Adrenal gland (tissue), 12 donors: ENCODE results near the gene RSRC1. TPM values are rescaled to one million over a fixed set of nuclear protein-coding genes. Genes with fewer than 3 reads are reported as not detected.

Source experiments
- DNase-seq, 7 donors: peaks; one replicate each; pipeline ENCODE4 v3.0.0-alpha.2; 2019 to 2020
- H3K27ac ChIP-seq, 5 donors: fragments of 200-600 bp; sonication (generic) in 4 of 5; 1 replicate in 3 of 5; 2 replicates in 2 of 5; pipeline versions ENCODE4 v1.5.1 to v1.8.0; 2016 to 2020; ENCODE audit warnings: mild to moderate bottlenecking in 1 of 5
- H3K27me3 ChIP-seq: fragments of 200-600 bp; 2 replicates; pipeline ENCODE4 v1.8.0; 2021
- H3K36me3 ChIP-seq, 2 donors: fragments of 200-600 bp; replicated peaks in 1 of 2; 1 replicate in 1 of 2; 2 replicates in 1 of 2; pipeline versions ENCODE4 v1.5.1 to v1.8.0; 2018 to 2022
- H3K4me1 ChIP-seq, 2 donors: fragments of 200-600 bp; replicated peaks in 1 of 2; 1 replicate in 1 of 2; 2 replicates in 1 of 2; pipeline versions ENCODE4 v1.5.1 to v1.8.0; 2018 to 2021
- H3K4me3 ChIP-seq, 4 donors: fragments of 200-600 bp; sonication (generic) in 3 of 4; one replicate each; pipeline ENCODE4 v1.5.1; 2016 to 2018
- H3K9me3 ChIP-seq, 3 donors: fragments of 200-600 bp; sonication (generic) in 1 of 3; replicated peaks in 1 of 3; 1 replicate in 2 of 3; 2 replicates in 1 of 3; pipeline versions ENCODE4 v1.5.1 to v1.8.0; 2016 to 2021
- CTCF ChIP-seq, 6 experiments: fragments of 450-650 bp in 4 of 6; fragments of 200-600 bp in 2 of 6; sonication (generic) in 1 of 6; IDR thresholded peaks; 1 replicate in 5 of 6; 2 replicates in 1 of 6; pipeline versions ENCODE4 v1.5.1 to v1.8.0; 2016 to 2021; ENCODE audit warnings: antibody characterized with exemption in 6 of 6, mild to moderate bottlenecking in 2 of 6, moderate library complexity in 1 of 6
- POLR2A ChIP-seq, 2 donors: fragments of 450-650 bp; IDR thresholded peaks; one replicate each; pipeline ENCODE4 v1.6.1; 2017; ENCODE audit warnings: antibody characterized with exemption in 2 of 2, mild to moderate bottlenecking in 2 of 2, moderate library complexity in 1 of 2
- WGBS, 4 donors: extraction: QIAGEN DNeasy Blood & Tissue Kit in 2 of 4; methylation state at CpG; one replicate each; pipeline versions ENCODE4 v1.1.5 to v1.1.7; 2013 to 2017; 5-methylcytosine and 5-hydroxymethylcytosine counted together
- intact Hi-C, 2 donors: fragments of 100-400 bp; cut with DNase I; formaldehyde crosslinking; loops; one replicate each; pipeline versions ENCODE4 v1.14.1 to v1.15.0; 2022 to 2023
- polyA plus RNA-seq, 3 donors: library from polyadenylated mRNA; stranded (reverse); fragments of 200-250 nt in 2 of 3; fragments of 350-450 nt in 1 of 3; fragmentation: Illumina TruSeq in 1 of 3; extraction: RNeasy Lipid Tissue Mini Kit (QIAGEN cat#74804) in 1 of 3; gene quantifications; one replicate each; pipeline ENCODE4 v1.2.3, GENCODE V29; 2013 to 2014
- total RNA-seq, 9 donors: library from RNA; depleted of rRNA in 4 of 9; stranded (reverse); fragments of >200 nt in 4 of 9; fragments of 120-200 nt in 1 of 9; fragmentation: NEBNext Ultra II Directional in 1 of 9; extraction: Animal tissue kit (Norgen Biotek cat#: 25700) in 1 of 9; gene quantifications; one replicate each; pipeline versions ENCODE4 v1.1.0 to v1.2.4, GENCODE V29; 2013 to 2023
- donor health status: healthy with polysubstance abuse.
- donor health status: Bipolar disorder and iron deficiency.
- donor health status: DM: yes; HTN: yes; CAD: no.
- donor health status: DM: no; HTN: no; CAD: no.
- donor health status: DM: no; HTN: no; CAD: no.
- donor health status: DM: yes; HTN: yes; CAD: no.

RSRC1 gene
- total and polyA plus RNA-seq, 12 donors: 12.6 to 125 (median 37.5) TPM

GRCh38 chr3:158079599-158079998 lies 30.3 kb upstream of the RSRC1 start:
- DNase-seq: no peak
- Histone ChIP-seq H3K36me3 (no peaks in the 10 kb centered on the region), H3K27ac (no peak overlapping the region), H3K27me3 (peaks cover 24% of the 10 kb centered on the region), H3K4me1 (no peaks in the 10 kb centered on the region), H3K4me3 (no peak overlapping the region), H3K9me3 (no peaks in the 10 kb centered on the region)
- intact Hi-C loops: no loop called here
- 82 to 96% (median 92%) methylated on average over 1 of the region's 1 CpG for WGBS, 4 donors
- TF ChIP-seq CTCF (IDR thresholded peaks at IDR 0.05) (no peak), POLR2A (IDR thresholded peaks at IDR 0.05) (no peak)

- no peak for DNase-seq
- H3K4me3 ChIP-seq: no peak overlapping the region
- H3K9me3 ChIP-seq: no peaks in the 10 kb centered on the region
- H3K36me3 ChIP-seq: no peaks in the 10 kb centered on the region
- H3K27ac ChIP-seq: no peak overlapping the region
- peaks cover 43% of the 10 kb centered on the region for H3K27me3 ChIP-seq
- H3K4me1 ChIP-seq: no peaks in the 10 kb centered on the region
- no peak for TF ChIP-seq POLR2A (IDR thresholded peaks at IDR 0.05)
- no peak for TF ChIP-seq CTCF (IDR thresholded peaks at IDR 0.05)
- intact Hi-C loops: no loop called here
Measured at GRCh38 chr3:158084651-158085050, 25.2 kb upstream of the RSRC1 start.

GRCh38 chr3:158085358-158085757 lies 24.5 kb upstream of the RSRC1 start:
- Histone ChIP-seq H3K36me3 (no peaks in the 10 kb centered on the region), H3K9me3 (no peaks in the 10 kb centered on the region), H3K27me3 (peaks cover 43% of the 10 kb centered on the region), H3K4me3 (no peak overlapping the region), H3K4me1 (no peaks in the 10 kb centered on the region), H3K27ac (no peak overlapping the region)
- intact Hi-C loops: no loop called here
- DNase-seq: no peak
- TF ChIP-seq CTCF (IDR thresholded peaks at IDR 0.05) (no peak), POLR2A (IDR thresholded peaks at IDR 0.05) (no peak)

DNA sequence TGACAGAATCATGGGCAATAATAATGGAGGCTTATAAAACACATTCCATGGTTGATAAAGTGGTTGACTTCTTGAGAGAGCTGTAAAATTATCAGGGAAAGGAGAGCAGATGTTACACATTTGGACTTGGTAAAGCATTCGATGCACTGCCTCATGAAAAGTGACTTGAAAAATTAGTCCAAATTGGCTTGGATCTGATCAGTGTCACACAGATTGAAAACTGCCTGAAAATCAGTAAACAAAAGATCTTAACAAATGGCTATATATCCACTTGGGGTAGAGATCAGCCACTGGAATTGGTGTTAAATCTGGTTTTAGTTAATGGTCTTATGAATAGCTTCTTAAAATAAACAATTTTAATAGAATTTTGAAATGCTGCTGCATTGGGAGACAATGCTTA lies 24.0 kb upstream of the RSRC1 start:
- TF ChIP-seq CTCF (IDR thresholded peaks at IDR 0.05) (no peak), POLR2A (IDR thresholded peaks at IDR 0.05) (no peak)
- Histone ChIP-seq H3K27me3 (peaks cover 46% of the 10 kb centered on the region), H3K4me1 (no peaks in the 10 kb centered on the region), H3K9me3 (no peaks in the 10 kb centered on the region), H3K27ac (no peak overlapping the region), H3K36me3 (no peaks in the 10 kb centered on the region), H3K4me3 (no peak overlapping the region)
- WGBS, 4 donors: 55 to 76% (median 60%) methylated on average over 1 of the region's 1 CpG
- intact Hi-C loops: no loop called here
- DNase-seq: no peak
